Measurements from ENCODE around the gene RFK.
"Not testable (repeated sequence)": the region's sequence is repeated elsewhere in the genome, so short reads cannot be mapped to it uniquely, and the experiment has no call there.

The RFK gene

GRCh38 chr9:76394195-76394959 lies at the start of gene RFK:
Gene RFK, minus strand, starts transcription at chr9:76394426. Its CDS starts 255 bp downstream, at chr9:76394171.
- no peak for DNase-seq

GRCh38 chr9:76443887-76444286 lies 49.7 kb upstream of the RFK start:
- no peak for DNase-seq

GRCh38 chr9:76441551-76442322 lies 47.5 kb upstream of the RFK start:
- DNase-seq: no peak

- DNase-seq: no peak
Observed at GRCh38 chr9:76438841-76439588, 44.8 kb upstream of the RFK start.

- not testable (repeated sequence) for DNase-seq
Observed at GRCh38 chr9:76437017-76437699, 42.9 kb upstream of the RFK start.

- DNase-seq: not testable (repeated sequence)
Observed at GRCh38 chr9:76434897-76435296, 40.7 kb upstream of the RFK start.

- no peak for DNase-seq
Observed at GRCh38 chr9:76433836-76434235, 39.6 kb upstream of the RFK start.

- DNase-seq: no peak
Observed at GRCh38 chr9:76433406-76433805, 39.2 kb upstream of the RFK start.

GRCh38 chr9:76431601-76432000 lies 37.4 kb upstream of the RFK start:
- DNase-seq: no peak

GRCh38 chr9:76426807-76427419 lies 32.7 kb upstream of the RFK start:
- no peak for DNase-seq

- no peak for DNase-seq
Observed at GRCh38 chr9:76425677-76426453, 31.6 kb upstream of the RFK start.

- DNase-seq: no peak
Observed at GRCh38 chr9:76424491-76424890, 30.3 kb upstream of the RFK start.

- no peak for DNase-seq
Observed at GRCh38 chr9:76423216-76424177, 29.3 kb upstream of the RFK start.

- DNase-seq: no peak
Observed at GRCh38 chr9:76419782-76420380, 25.7 kb upstream of the RFK start.

- no peak for DNase-seq
Observed at GRCh38 chr9:76417394-76417793, 23.2 kb upstream of the RFK start.

GRCh38 chr9:76415731-76416130 lies 21.5 kb upstream of the RFK start:
- DNase-seq: no peak

- no peak for DNase-seq
Observed at GRCh38 chr9:76415154-76415553, 20.9 kb upstream of the RFK start.

GRCh38 chr9:76414661-76415060 lies 20.4 kb upstream of the RFK start:
- DNase-seq: no peak

- DNase-seq: no peak
Observed at GRCh38 chr9:76413658-76414057, 19.4 kb upstream of the RFK start.

GRCh38 chr9:76412638-76413037 lies 18.4 kb upstream of the RFK start:
- DNase-seq: no peak
